Upper lobe of left lung (tissue), 4 donors: ENCODE data around the gene MGAM2.

ENCODE experiments used
- CTCF ChIP-seq, 6 experiments: fragments of 450-650 bp in 4 of 6; fragments of 200-600 bp in 2 of 6; sonication (generic) in 2 of 6; IDR thresholded peaks; one replicate each; pipeline ENCODE4 v1.5.1; 2016 to 2019; ENCODE audit warnings: antibody characterized with exemption in 6 of 6
- POLR2A ChIP-seq, 4 donors: fragments of 450-650 bp; IDR thresholded peaks; one replicate each; pipeline ENCODE4 v1.5.1; 2016 to 2017; ENCODE audit warnings: antibody characterized with exemption in 4 of 4, mild to moderate bottlenecking in 2 of 4

GRCh38 chr7:142100634-142101033 lies 10.9 kb upstream of the MGAM2 start:
- TF ChIP-seq CTCF (IDR thresholded peaks at IDR 0.05) = no peak
- no peak for TF ChIP-seq POLR2A (IDR thresholded peaks at IDR 0.05)
